Endothelial cell of umbilical vein (primary cell): ENCODE data around the gene SH3BP5. TPM values are rescaled to one million over a fixed set of nuclear protein-coding genes. Genes with fewer than 3 reads are reported as not detected.

Source experiments
- BruUV-seq: library from RNA; stranded (reverse); fragments of 400-500 nt; replicated peaks from 2 replicates; lab custom pipeline; 2021; lab: Mats Ljungman, UMichigan
- CTCF ChIA-PET: fragments of 300-600, 350-600 bp; sonication (Branson Sonifier 250); formaldehyde crosslinking; loops from one replicate; lab custom pipeline; 2021; ENCODE audit warnings: antibody characterized with exemption, inconsistent platforms; lab: Charles Lee
- POLR2A ChIA-PET: fragments of 300-600, 350-600 bp; sonication (Branson Sonifier 250); formaldehyde crosslinking; loops from one replicate; lab custom pipeline; 2021; ENCODE audit warnings: antibody characterized with exemption, inconsistent platforms; lab: Charles Lee
- DNase-seq: peaks from one replicate; pipeline ENCODE4 v3.0.0-alpha.2; 2011; ENCODE audit warnings: low read depth, low spot score
- FAIRE-seq: peaks from 2 replicates; lab custom pipeline; 2011; peaks lifted over from hg19 to GRCh38; lab: Jason Lieb, UNC
- H2AFZ ChIP-seq: 2 replicates; pipeline ENCODE4 v1.6.0; 2012; ENCODE audit warnings: low read depth, low read length, control low read depth, inconsistent platforms
- H3K27ac ChIP-seq: 2 replicates; pipeline ENCODE4 v1.5.1; 2011; ENCODE audit warnings: low read depth, mild to moderate bottlenecking, control low read depth, low read length, moderate library complexity; ENCODE audit not compliant: insufficient read depth
- H3K27me3 ChIP-seq, 2 experiments: 2 replicates each; pipeline versions ENCODE4 v1.6.0 to v1.6.1; 2011; ENCODE audit warnings: low read length in 2 of 2, mixed read lengths in 1 of 2; ENCODE audit not compliant: control insufficient read depth in 2 of 2, insufficient read depth in 2 of 2
- H3K36me3 ChIP-seq, 2 experiments: 2 replicates in 1 of 2; 3 replicates in 1 of 2; pipeline ENCODE4 v1.5.1; 2011; ENCODE audit warnings: low read length in 2 of 2, mild to moderate bottlenecking in 1 of 2, moderate library complexity in 1 of 2; ENCODE audit not compliant: control insufficient read depth in 2 of 2, insufficient read depth in 2 of 2; ENCODE audit errors: extremely low read depth in 1 of 2
- H3K4me1 ChIP-seq: 3 replicates; pipeline ENCODE4 v1.5.1; 2011; ENCODE audit warnings: mild to moderate bottlenecking, low read length; ENCODE audit not compliant: control insufficient read depth, insufficient read depth; ENCODE audit errors: extremely low read depth
- H3K4me2 ChIP-seq: 2 replicates; pipeline ENCODE4 v1.6.1; 2011; ENCODE audit warnings: low read length, control low read depth, mixed read lengths; ENCODE audit not compliant: insufficient read depth
- H3K4me3 ChIP-seq, 3 experiments: fragments of 200-600 bp in 1 of 3; sonication (generic), shearing (Covaris generic) in 1 of 3; replicated peaks in 1 of 3; 2 replicates each; pipeline ENCODE4 v1.5.1; 2011 to 2016; ENCODE audit warnings: control low read depth in 3 of 3, low read length in 3 of 3, mild to moderate bottlenecking in 2 of 3, inconsistent platforms in 1 of 3, low read depth in 1 of 3, moderate library complexity in 1 of 3; ENCODE audit not compliant: insufficient read depth in 1 of 3
- H3K79me2 ChIP-seq: 2 replicates; pipeline ENCODE4 v1.6.0; 2012; ENCODE audit warnings: low read length, inconsistent platforms; ENCODE audit not compliant: control insufficient read depth, insufficient read depth
- H3K9ac ChIP-seq: replicated peaks from 2 replicates; pipeline ENCODE3; 2011; ENCODE audit warnings: low read length, control low read depth; ENCODE audit not compliant: insufficient read depth; ENCODE audit errors: extremely low read depth
- H3K9me1 ChIP-seq: replicated peaks from 3 replicates; pipeline ENCODE4 v1.6.0; 2011; ENCODE audit warnings: mild to moderate bottlenecking, low read length; ENCODE audit not compliant: control insufficient read depth, insufficient read depth; ENCODE audit errors: extremely low read depth
- H3K9me3 ChIP-seq: replicated peaks from 2 replicates; pipeline ENCODE4 v1.5.1; 2012; ENCODE audit warnings: low read length, inconsistent platforms; ENCODE audit not compliant: control insufficient read depth, insufficient read depth
- H4K20me1 ChIP-seq: replicated peaks from 2 replicates; pipeline ENCODE3; 2011; ENCODE audit warnings: mild to moderate bottlenecking, low read length; ENCODE audit not compliant: control insufficient read depth, insufficient read depth; ENCODE audit errors: extremely low read depth
- EZH2 ChIP-seq: IDR thresholded peaks from 2 replicates; pipeline ENCODE4 v1.6.1; 2012; ENCODE audit warnings: borderline replicate concordance, low read depth, mild to moderate bottlenecking, moderate library complexity, low read length, inconsistent platforms; ENCODE audit not compliant: severe bottlenecking
- FOS ChIP-seq: IDR thresholded peaks from 2 replicates; pipeline ENCODE4 v1.6.1; 2011; ENCODE audit warnings: mild to moderate bottlenecking, low read length, moderate library complexity, borderline replicate concordance; ENCODE audit not compliant: insufficient read depth
- GATA2 ChIP-seq: IDR thresholded peaks from 2 replicates; pipeline ENCODE4 v1.7.0; 2011; ENCODE audit warnings: low read depth, mild to moderate bottlenecking, moderate library complexity, mixed read lengths, low read length; ENCODE audit not compliant: insufficient read length, insufficient read depth
- JUN ChIP-seq: IDR thresholded peaks from 2 replicates; pipeline ENCODE4 v1.6.1; 2011; ENCODE audit warnings: borderline replicate concordance, low read depth; ENCODE audit not compliant: insufficient read length, insufficient read depth
- MYC ChIP-seq: IDR thresholded peaks from one replicate; pipeline ENCODE4 v1.6.1; 2011; ENCODE audit warnings: mild to moderate bottlenecking, low read depth, low read length
- POLR2A ChIP-seq: IDR thresholded peaks from 2 replicates; pipeline ENCODE4 v1.6.1; 2012; ENCODE audit warnings: low read depth, mild to moderate bottlenecking, control low read depth, low read length
- POLR2AphosphoS5 ChIP-seq: IDR thresholded peaks from 2 replicates; pipeline ENCODE4 v1.6.1; 2012; ENCODE audit warnings: low read depth, mild to moderate bottlenecking, control low read depth, low read length, moderate library complexity; ENCODE audit not compliant: insufficient read depth
- dilution Hi-C: fragments of 300-500 bp; cut with MboI; formaldehyde crosslinking; loops from one replicate; pipeline ENCODE4 v1.15.0; 2019; ENCODE audit warnings: low sequenced_read_pairs; ENCODE audit not compliant: extremely low pct_ligation_motif_present
- intact Hi-C: fragments of 100-400 bp; cut with micrococcal nuclease; formaldehyde crosslinking; loops from one replicate; pipeline ENCODE4 v1.10.0; 2022
- polyA plus RNA-seq, 4 experiments: library from polyadenylated mRNA; depleted of rRNA in 3 of 4; stranded (reverse) in 3 of 4; unstranded in 1 of 4; fragments of >200 nt; gene quantifications; 2 replicates each; pipeline versions ENCODE4 v1.2.1 to v1.2.3, GENCODE V29; 2011 to 2012; ENCODE audit warnings: missing spikeins in 1 of 4
- total RNA-seq: library from RNA; stranded (reverse); gene quantifications from 2 replicates; pipeline ENCODE4 v1.2.3, GENCODE V29; 2021
- TF ChIP-seq, protein P1 (sequence below), 2 donors: IDR thresholded peaks; 1 replicate in 1 of 2; 2 replicates in 1 of 2; pipeline ENCODE4 v1.5.1; 2011; ENCODE audit warnings: low read length in 2 of 2, mild to moderate bottlenecking in 2 of 2, moderate library complexity in 2 of 2, control low read depth in 1 of 2, inconsistent platforms in 1 of 2, low read depth in 1 of 2; ENCODE audit not compliant: insufficient read depth in 1 of 2; ENCODE audit errors: extremely low read depth in 1 of 2
- TF ChIP-seq, protein P2 (sequence below): IDR thresholded peaks from 2 replicates; pipeline ENCODE4 v1.6.1; 2011; ENCODE audit not compliant: insufficient read depth, insufficient read length

SH3BP5 gene
- total and polyA plus RNA-seq, 2 donors (not counting 3 experiments of a cell fraction or from before 2014, with no cell fraction given) = 35.3 to 76.3 TPM

GRCh38 chr3:15279205-15279604 is 53.2 kb downstream of the SH3BP5 start:
- ChIA-PET CTCF (interaction anchor here (1.4 to 5.2 kb wide), 5 partner anchors 9 to 279 kb away, joined by 3 to 28 read pairs (median 9); no protein-coding TSS in a partner anchor), POLR2A (no interaction called here)
- no TSS peak for BruUV-seq
- no peak for DNase-seq
- H3K4me2 ChIP-seq = no peak overlapping the region
- no peak overlapping the region for H2AFZ ChIP-seq
- H3K4me3 ChIP-seq = no peak overlapping the region
- dilution Hi-C loops (no loop called here), intact Hi-C loops (no loop called here)
- FAIRE-seq = no peak
- H3K9me3 ChIP-seq = no peaks in the 10 kb centered on the region
- H4K20me1 ChIP-seq = no peaks in the 10 kb centered on the region
- TF ChIP-seq JUN (no peak), POLR2AphosphoS5 (no peak), FOS (no peak), MYC (no peak), POLR2A (no peak), GATA2 (no peak), EZH2 (no peak)
- TF ChIP-seq, protein P1, sequence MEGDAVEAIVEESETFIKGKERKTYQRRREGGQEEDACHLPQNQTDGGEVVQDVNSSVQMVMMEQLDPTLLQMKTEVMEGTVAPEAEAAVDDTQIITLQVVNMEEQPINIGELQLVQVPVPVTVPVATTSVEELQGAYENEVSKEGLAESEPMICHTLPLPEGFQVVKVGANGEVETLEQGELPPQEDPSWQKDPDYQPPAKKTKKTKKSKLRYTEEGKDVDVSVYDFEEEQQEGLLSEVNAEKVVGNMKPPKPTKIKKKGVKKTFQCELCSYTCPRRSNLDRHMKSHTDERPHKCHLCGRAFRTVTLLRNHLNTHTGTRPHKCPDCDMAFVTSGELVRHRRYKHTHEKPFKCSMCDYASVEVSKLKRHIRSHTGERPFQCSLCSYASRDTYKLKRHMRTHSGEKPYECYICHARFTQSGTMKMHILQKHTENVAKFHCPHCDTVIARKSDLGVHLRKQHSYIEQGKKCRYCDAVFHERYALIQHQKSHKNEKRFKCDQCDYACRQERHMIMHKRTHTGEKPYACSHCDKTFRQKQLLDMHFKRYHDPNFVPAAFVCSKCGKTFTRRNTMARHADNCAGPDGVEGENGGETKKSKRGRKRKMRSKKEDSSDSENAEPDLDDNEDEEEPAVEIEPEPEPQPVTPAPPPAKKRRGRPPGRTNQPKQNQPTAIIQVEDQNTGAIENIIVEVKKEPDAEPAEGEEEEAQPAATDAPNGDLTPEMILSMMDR (IDR thresholded peaks at IDR 0.05; ENCODE audit: extremely low read depth in 1 of 2, insufficient read depth in 1 of 2, low read depth in 1 of 2, low read length in 2 of 2) = no peak
- TF ChIP-seq, protein P2, sequence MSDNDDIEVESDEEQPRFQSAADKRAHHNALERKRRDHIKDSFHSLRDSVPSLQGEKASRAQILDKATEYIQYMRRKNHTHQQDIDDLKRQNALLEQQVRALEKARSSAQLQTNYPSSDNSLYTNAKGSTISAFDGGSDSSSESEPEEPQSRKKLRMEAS = no peak
- no peak overlapping the region for H3K27ac ChIP-seq
- H3K27me3 ChIP-seq = no peaks in the 10 kb centered on the region
- H3K9ac ChIP-seq = no peak overlapping the region
- H3K4me1 ChIP-seq = peaks cover 8% of the 10 kb centered on the region
- H3K36me3 ChIP-seq = no peaks in the 10 kb centered on the region
- no peaks in the 10 kb centered on the region for H3K9me1 ChIP-seq
- peaks cover 80% of the 10 kb centered on the region for H3K79me2 ChIP-seq
